WERI-Rb-1 (cell line): Measurements from ENCODE around the gene TARP.

Source experiments
- DNase-seq: peaks from one replicate; pipeline ENCODE4 v3.0.0-alpha.2; 2020
- H3K27ac ChIP-seq: fragments of 250-450 bp; sonication (Bioruptor Pico); 2 replicates; pipeline ENCODE4 v1.5.1; 2020; ENCODE audit warnings: mild to moderate bottlenecking, moderate library complexity
- H3K27me3 ChIP-seq: fragments of 250-450 bp; sonication (Bioruptor Pico); 2 replicates; pipeline ENCODE4 v1.5.1; 2021; ENCODE audit warnings: mild to moderate bottlenecking, low read depth, moderate library complexity; ENCODE audit not compliant: insufficient read depth, severe bottlenecking
- H3K36me3 ChIP-seq: fragments of 250-450 bp; sonication (Bioruptor Pico); 2 replicates; pipeline ENCODE4 v1.5.1; 2020; ENCODE audit warnings: mild to moderate bottlenecking, moderate library complexity
- H3K4me3 ChIP-seq: 2 replicates; pipeline ENCODE4 v1.5.1; 2011; ENCODE audit warnings: low read depth, mild to moderate bottlenecking, control low read depth, low read length
- H3K9me3 ChIP-seq: fragments of 250-450 bp; sonication (Bioruptor Pico); 2 replicates; pipeline ENCODE4 v1.5.1; 2021; ENCODE audit warnings: mild to moderate bottlenecking, moderate library complexity; ENCODE audit not compliant: severe bottlenecking
- TF ChIP-seq, protein P1 (sequence below): IDR thresholded peaks from 2 replicates; pipeline ENCODE4 v1.5.1; 2011; ENCODE audit warnings: low read depth, mild to moderate bottlenecking, control low read depth, inconsistent platforms, low read length

Gene TARP

DNA sequence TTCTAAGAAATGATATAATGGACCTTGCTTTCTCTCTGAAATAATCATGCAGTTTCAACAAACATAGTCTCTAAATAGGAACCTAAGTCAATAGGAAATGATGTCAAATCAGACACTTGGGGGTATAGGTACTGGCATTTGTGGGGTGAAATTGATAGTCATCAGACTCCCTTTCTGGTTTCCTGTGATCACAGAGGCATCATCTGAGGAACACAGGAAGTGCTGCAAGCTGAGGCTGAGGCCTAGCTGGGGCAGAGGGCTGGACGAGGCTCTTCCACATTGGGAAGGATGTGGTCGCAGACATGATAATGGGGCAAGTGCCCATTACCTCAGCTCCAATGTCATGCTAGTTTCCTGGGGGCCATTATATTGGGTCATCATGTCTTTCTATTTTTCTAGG, 33.5 kb upstream of the TARP start:
- Histone ChIP-seq H3K27ac (no peak overlapping the region), H3K27me3 (no peaks in the 10 kb centered on the region), H3K4me3 (no peak overlapping the region), H3K9me3 (no peaks in the 10 kb centered on the region), H3K36me3 (no peaks in the 10 kb centered on the region)
- DNase-seq, result no peak
- TF ChIP-seq, protein P1, sequence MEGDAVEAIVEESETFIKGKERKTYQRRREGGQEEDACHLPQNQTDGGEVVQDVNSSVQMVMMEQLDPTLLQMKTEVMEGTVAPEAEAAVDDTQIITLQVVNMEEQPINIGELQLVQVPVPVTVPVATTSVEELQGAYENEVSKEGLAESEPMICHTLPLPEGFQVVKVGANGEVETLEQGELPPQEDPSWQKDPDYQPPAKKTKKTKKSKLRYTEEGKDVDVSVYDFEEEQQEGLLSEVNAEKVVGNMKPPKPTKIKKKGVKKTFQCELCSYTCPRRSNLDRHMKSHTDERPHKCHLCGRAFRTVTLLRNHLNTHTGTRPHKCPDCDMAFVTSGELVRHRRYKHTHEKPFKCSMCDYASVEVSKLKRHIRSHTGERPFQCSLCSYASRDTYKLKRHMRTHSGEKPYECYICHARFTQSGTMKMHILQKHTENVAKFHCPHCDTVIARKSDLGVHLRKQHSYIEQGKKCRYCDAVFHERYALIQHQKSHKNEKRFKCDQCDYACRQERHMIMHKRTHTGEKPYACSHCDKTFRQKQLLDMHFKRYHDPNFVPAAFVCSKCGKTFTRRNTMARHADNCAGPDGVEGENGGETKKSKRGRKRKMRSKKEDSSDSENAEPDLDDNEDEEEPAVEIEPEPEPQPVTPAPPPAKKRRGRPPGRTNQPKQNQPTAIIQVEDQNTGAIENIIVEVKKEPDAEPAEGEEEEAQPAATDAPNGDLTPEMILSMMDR, result no peak

DNA sequence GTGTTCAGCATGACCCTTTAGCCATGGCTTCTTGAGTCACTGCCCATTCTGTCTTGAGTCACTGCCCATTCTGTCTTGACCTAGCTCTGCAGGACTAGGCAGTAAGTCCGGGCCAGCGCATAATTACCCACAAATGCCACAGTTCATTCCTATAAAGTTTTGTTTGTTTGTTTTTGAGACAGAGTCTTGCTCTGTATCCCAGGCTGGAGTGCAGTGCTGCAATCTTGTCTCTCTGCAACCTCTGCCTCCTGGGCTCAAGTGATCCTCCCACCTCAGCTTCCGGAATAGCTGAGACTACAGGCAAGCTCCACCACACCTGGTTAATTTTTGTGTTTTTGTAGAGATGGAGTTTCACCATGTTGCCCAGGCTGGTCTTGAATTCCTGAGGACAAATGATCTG, 32.7 kb upstream of the TARP start:
- no peak for DNase-seq
- TF ChIP-seq, protein P1, result no peak
- Histone ChIP-seq H3K9me3 (no peaks in the 10 kb centered on the region), H3K27ac (no peak overlapping the region), H3K27me3 (no peaks in the 10 kb centered on the region), H3K4me3 (no peak overlapping the region), H3K36me3 (no peaks in the 10 kb centered on the region)

DNA sequence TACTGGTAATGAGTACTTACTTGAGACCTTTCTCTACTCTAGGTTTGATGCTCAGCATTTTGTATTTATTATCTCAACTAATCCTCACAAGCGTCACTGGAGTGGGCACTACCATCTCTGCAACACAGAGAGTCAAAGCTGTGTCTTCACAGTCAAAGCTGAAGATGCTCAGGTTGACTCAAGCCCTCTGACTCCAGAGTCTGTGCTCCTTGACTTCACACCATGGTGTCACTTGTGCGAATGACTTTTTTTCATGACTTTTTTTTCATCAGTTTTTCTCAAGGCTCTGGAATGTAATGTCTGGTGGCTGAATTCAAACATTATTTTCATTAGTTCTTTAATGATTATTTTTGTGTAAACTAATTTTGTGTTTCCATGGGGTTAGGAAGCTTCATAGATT, 30.4 kb upstream of the TARP start:
- Histone ChIP-seq H3K4me3 (no peak overlapping the region), H3K27ac (no peak overlapping the region), H3K36me3 (no peaks in the 10 kb centered on the region), H3K27me3 (no peaks in the 10 kb centered on the region), H3K9me3 (no peaks in the 10 kb centered on the region)
- DNase-seq, result no peak
- TF ChIP-seq, protein P1, result no peak

DNA sequence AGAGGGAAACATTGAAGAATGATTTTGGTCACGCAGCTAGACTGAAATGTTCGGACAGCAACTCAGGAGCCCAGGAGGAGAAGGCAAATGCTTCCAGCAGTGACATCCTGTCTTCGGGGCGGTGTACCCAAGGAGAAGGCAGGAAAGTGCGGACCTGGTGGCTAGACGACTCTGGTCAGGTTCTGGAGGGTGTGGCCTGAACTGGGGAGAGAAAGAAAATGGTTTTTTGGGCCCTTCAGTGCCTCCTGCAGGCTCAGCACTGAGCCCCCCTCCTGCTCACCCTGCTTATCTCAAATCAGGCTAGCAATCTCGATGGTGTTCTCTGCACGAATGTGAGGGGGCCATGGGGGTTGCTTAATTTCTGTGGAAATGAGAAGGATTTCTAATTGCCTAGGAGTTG, 26.7 kb upstream of the TARP start:
- TF ChIP-seq, protein P1, result no peak
- no peak for DNase-seq
- Histone ChIP-seq H3K27me3 (no peaks in the 10 kb centered on the region), H3K4me3 (no peak overlapping the region), H3K27ac (no peak overlapping the region), H3K9me3 (no peaks in the 10 kb centered on the region), H3K36me3 (no peaks in the 10 kb centered on the region)

DNA sequence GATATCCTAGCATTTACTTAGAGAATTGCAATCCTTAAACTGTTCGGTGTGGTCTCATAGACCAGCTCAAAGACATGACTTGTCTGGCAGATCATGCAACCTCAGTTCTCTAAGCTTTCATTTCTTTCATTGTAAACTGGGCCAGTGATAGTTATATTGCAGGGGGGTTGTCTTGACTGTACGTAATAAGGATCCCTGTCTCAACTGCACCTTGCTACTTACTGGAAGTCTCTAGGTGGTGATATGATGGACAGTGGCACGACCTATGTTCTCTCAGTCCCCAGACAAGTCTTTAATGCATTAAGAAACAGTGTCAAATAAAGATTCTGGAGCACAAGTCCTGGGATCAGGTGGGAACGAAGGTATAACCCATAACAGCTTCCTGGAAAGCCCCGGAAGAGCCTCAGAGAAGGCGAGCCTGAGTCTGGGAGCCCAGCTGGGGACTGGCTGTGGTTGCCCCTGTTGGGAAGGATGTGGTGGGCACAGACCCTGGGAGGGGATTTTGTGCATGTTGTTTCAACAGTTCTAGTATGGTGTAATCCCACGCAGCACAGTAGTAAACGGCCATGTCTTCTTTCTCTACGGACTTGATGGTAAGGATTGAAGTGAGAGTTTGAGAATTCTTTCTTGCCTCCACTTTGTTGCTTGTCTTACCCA, 26.0 kb upstream of the TARP start:
- Histone ChIP-seq H3K4me3 (no peak overlapping the region), H3K27me3 (no peaks in the 10 kb centered on the region), H3K27ac (no peak overlapping the region), H3K9me3 (no peaks in the 10 kb centered on the region), H3K36me3 (no peaks in the 10 kb centered on the region)
- DNase-seq, result no peak
- TF ChIP-seq, protein P1, result no peak

DNA sequence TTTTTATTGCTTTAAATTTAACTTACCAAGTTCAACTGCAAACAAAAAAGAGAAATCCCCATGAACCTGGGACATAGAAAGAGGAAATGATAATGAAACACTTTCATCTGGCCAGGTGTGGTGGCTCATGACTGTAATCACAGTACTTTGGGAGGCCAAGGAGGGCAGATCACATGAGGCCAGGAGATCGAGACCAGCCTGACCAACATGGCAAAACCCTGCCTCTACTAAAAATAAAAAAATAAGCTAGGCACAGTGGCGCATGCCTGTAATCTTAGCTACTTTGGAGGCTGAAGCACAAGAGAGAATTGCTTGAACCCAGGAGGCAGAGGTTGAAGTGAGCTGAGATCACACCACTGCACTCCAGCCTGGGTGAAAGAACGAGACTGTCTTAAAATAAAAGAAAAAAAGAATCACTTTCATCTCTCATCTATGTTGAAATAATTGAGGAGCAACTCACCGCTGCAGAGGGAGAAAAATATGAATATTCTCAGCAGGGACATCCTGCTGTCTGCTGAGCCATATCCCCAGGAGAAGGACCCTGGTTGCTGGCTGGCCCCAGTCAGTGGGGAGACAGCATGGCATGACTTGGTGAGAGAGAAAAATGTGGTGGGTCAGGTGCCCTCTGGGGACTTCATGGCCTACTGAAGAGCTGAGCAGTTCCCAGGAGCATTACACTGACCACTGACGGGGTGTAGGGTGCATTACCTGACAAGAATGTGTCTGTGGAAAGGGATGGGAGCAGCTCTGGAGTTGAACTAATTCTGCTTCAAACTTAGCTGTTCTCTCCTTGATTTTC, 22.8 kb upstream of the TARP start:
- TF ChIP-seq, protein P1, result no peak
- Histone ChIP-seq H3K4me3 (no peak overlapping the region), H3K9me3 (no peaks in the 10 kb centered on the region), H3K27ac (no peak overlapping the region), H3K27me3 (no peaks in the 10 kb centered on the region), H3K36me3 (no peaks in the 10 kb centered on the region)
- no peak for DNase-seq
